HepG2 (cell line): Measurements from ENCODE around the gene EXOC3L4. TPM values are rescaled to one million over a fixed set of nuclear protein-coding genes. Genes with fewer than 3 reads are reported as not detected.
A peak's percentile ranks its signal among the peaks of the same experiment; 100 is the strongest.

Experiments used
- ATF6 ChIP-seq: sonication (generic); formaldehyde crosslinking; conservative IDR thresholded peaks from 2 replicates; pipeline ENCODE4 v1.4.0; 2020; ENCODE audit warnings: missing genetic modification reagents
- HES4 ChIP-seq: sonication (generic); formaldehyde crosslinking; IDR thresholded peaks from 2 replicates; pipeline ENCODE4 v1.9.0; 2021; ENCODE audit warnings: mild to moderate bottlenecking, missing genetic modification reagents, borderline replicate concordance
- HMGA1 ChIP-seq: sonication (generic); formaldehyde crosslinking; conservative IDR thresholded peaks from 2 replicates; pipeline ENCODE4 v1.4.0; 2020; ENCODE audit warnings: missing genetic modification reagents
- KAT8 ChIP-seq: IDR thresholded peaks from 2 replicates; pipeline ENCODE4 v1.6.1; 2016; ENCODE audit warnings: missing genetic modification reagents, missing compliant biosample characterization
- MIXL1 ChIP-seq: IDR thresholded peaks from 2 replicates; pipeline ENCODE4 v1.6.1; 2016
- MNT ChIP-seq: fragments of 450-650 bp; IDR thresholded peaks from 2 replicates; pipeline ENCODE4 v1.6.1; 2016
- MTA3 ChIP-seq: sonication (generic); formaldehyde crosslinking; IDR thresholded peaks from 2 replicates; pipeline ENCODE4 v1.4.0; 2020; ENCODE audit warnings: missing genetic modification reagents
- MTERF4 ChIP-seq: sonication (generic); formaldehyde crosslinking; IDR thresholded peaks from 2 replicates; pipeline ENCODE4 v1.8.0; 2023; ENCODE audit warnings: mild to moderate bottlenecking, missing genetic modification reagents
- PCBP1 ChIP-seq: fragments of 200-400 bp; formaldehyde crosslinking; IDR thresholded peaks from 2 replicates; pipeline ENCODE4 v1.6.1; 2017; ENCODE audit warnings: mild to moderate bottlenecking, low read depth, low read length, borderline replicate concordance
- RNF219 ChIP-seq: sonication (generic); formaldehyde crosslinking; IDR thresholded peaks from 2 replicates; pipeline ENCODE4 v1.5.0; 2020; ENCODE audit warnings: mild to moderate bottlenecking, missing genetic modification reagents
- SMAD1 ChIP-seq: sonication (generic); formaldehyde crosslinking; IDR thresholded peaks from 2 replicates; pipeline ENCODE4 v1.4.0; 2020; ENCODE audit warnings: missing genetic modification reagents, low read depth, mild to moderate bottlenecking, borderline replicate concordance
- SMC3 ChIP-seq: IDR thresholded peaks from 2 replicates; pipeline ENCODE4 v1.6.1; 2011; ENCODE audit warnings: low read length, improper control_type of control experiment
- XBP1 ChIP-seq: sonication (generic); formaldehyde crosslinking; IDR thresholded peaks from 2 replicates; pipeline ENCODE4 v1.5.0; 2020; ENCODE audit warnings: missing genetic modification reagents
- ZFP90 ChIP-seq: sonication (generic); formaldehyde crosslinking; IDR thresholded peaks from 2 replicates; pipeline ENCODE4 v1.8.0; 2022; ENCODE audit warnings: missing genetic modification reagents, mild to moderate bottlenecking, inconsistent platforms, borderline replicate concordance
- ZNF12 ChIP-seq: sonication (generic); formaldehyde crosslinking; IDR thresholded peaks from 2 replicates; pipeline ENCODE4 v1.5.0; 2020; ENCODE audit warnings: missing genetic modification reagents
- ZNF264 ChIP-seq: sonication (generic); formaldehyde crosslinking; IDR thresholded peaks from 2 replicates; pipeline ENCODE4 v1.4.0; 2020; ENCODE audit warnings: missing genetic modification reagents
- ZNF281 ChIP-seq: sonication (generic); formaldehyde crosslinking; IDR thresholded peaks from 2 replicates; pipeline ENCODE4 v1.4.0; 2020; ENCODE audit warnings: missing genetic modification reagents, borderline replicate concordance
- ZNF337 ChIP-seq: sonication (generic); formaldehyde crosslinking; IDR thresholded peaks from 2 replicates; pipeline ENCODE4 v1.5.1; 2020; ENCODE audit warnings: missing genetic modification reagents, low read depth, mild to moderate bottlenecking, borderline replicate concordance
- ZNF33A ChIP-seq: sonication (generic); formaldehyde crosslinking; IDR thresholded peaks from 2 replicates; pipeline ENCODE4 v1.5.1; 2020; ENCODE audit warnings: missing genetic modification reagents, mild to moderate bottlenecking, moderate library complexity, borderline replicate concordance
- ZNF713 ChIP-seq: sonication (generic); formaldehyde crosslinking; IDR thresholded peaks from 2 replicates; pipeline ENCODE4 v1.4.0; 2020; ENCODE audit warnings: mild to moderate bottlenecking, missing genetic modification reagents
- polyA plus RNA-seq, 8 experiments: library from polyadenylated mRNA; depleted of rRNA in 3 of 8; stranded (reverse) in 7 of 8; unstranded in 1 of 8; fragments of >200 nt; fragmentation: Illumina TruSeq in 4 of 8; extraction: Trizol in 4 of 8; gene quantifications; 2 replicates each; pipeline versions ENCODE4 v1.2.1 to v1.2.3, GENCODE V29; 2011 to 2016; ENCODE audit warnings: low read depth in 4 of 8, missing spikeins in 1 of 8, mixed read lengths in 1 of 8; ENCODE audit not compliant: insufficient read depth in 1 of 8
- total RNA-seq, 5 experiments: library from RNA; depleted of rRNA; stranded (reverse); fragments of >200 nt; fragmentation: Illumina TruSeq; extraction: Trizol; gene quantifications; 2 replicates each; pipeline ENCODE4 v1.2.3, GENCODE V29; 2016; ENCODE audit warnings: low read depth in 1 of 5

The EXOC3L4 gene
- total and polyA plus RNA-seq, 2 of the 13 experiments (the other 11 are each of a cell fraction or from before 2014, with no cell fraction given) = 11.8 to 27.0 TPM

- TF ChIP-seq ZNF33A (peak; percentile 41; the same call in 1 of the 2 replicates), MTERF4 (CRISPR knock-in tag) (no peak), HES4 (CRISPR knock-in tag) (0 out of 2 replicates have a peak, but pooled peaks have one; percentile 39), ZFP90 (CRISPR knock-in tag) (peak; percentile 84), ZNF713 (CRISPR knock-in tag) (no peak), SMAD1 (peak; percentile 54; the same call in 1 of the 2 replicates), ZNF281 (CRISPR knock-in tag) (peak; percentile 83; the same call in 1 of the 2 replicates), KAT8 (peak; percentile 74; the same call in 1 of the 2 replicates), ZNF337 (CRISPR knock-in tag) (no peak), ATF6 (CRISPR knock-in tag) (no peak), RNF219 (CRISPR knock-in tag) (no peak), XBP1 (no peak), ZNF264 (CRISPR knock-in tag) (peak; percentile 94), PCBP1 (no peak), MTA3 (no peak), ZNF12 (CRISPR knock-in tag) (peak; percentile 53; the same call in 1 of the 2 replicates), MNT (peak; percentile 83), SMC3 (no peak), MIXL1 (CRISPR knock-in tag) (peak; percentile 60), HMGA1 (CRISPR knock-in tag) (no peak)
These were observed 6.0 kb downstream of the EXOC3L4 start (continued) for GRCh38 chr14:103100281-103101121.
